Activated T-cell treated with anti-CD3 and anti-CD28 coated beads, Interleukin-2, amount 50 U/mL, for 72 hours (primary cell): ENCODE data around the gene IFIT2. TPM values are rescaled to one million over a fixed set of nuclear protein-coding genes. Genes with fewer than 3 reads are reported as not detected.
"Not testable (repeated sequence)": the region's sequence is repeated elsewhere in the genome, so short reads cannot be mapped to it uniquely, and the experiment has no call there.

ENCODE experiments used
- ATAC-seq, 2 donors: fragments of 150-1000 bp; cut with Tn5 transposase; replicated peaks in 1 of 2; 2 replicates each; pipeline ENCODE4 v1.10.0; 2021; ENCODE audit warnings: moderate library complexity in 2 of 2, mild to moderate bottlenecking in 1 of 2
- DNase-seq, 2 donors: peaks; one replicate each; pipeline ENCODE4 v3.0.0; 2021 to 2022; ENCODE audit warnings: mixed read lengths in 1 of 2
- H3K27ac Mint-ChIP-seq: one replicate; pipeline ENCODE4 v1.8.0; 2022; ENCODE audit warnings: mild to moderate bottlenecking, moderate library complexity, mixed read lengths
- H3K27me3 Mint-ChIP-seq: one replicate; pipeline ENCODE4 v1.8.0; 2022; ENCODE audit warnings: low read depth, mixed read lengths
- H3K36me3 Mint-ChIP-seq, 2 donors: one replicate each; pipeline ENCODE4 v1.8.0; 2022; ENCODE audit warnings: mixed read lengths in 2 of 2, mild to moderate bottlenecking in 1 of 2; ENCODE audit not compliant: insufficient read depth in 2 of 2
- H3K4me1 Mint-ChIP-seq: one replicate; pipeline ENCODE4 v1.8.0; 2022; ENCODE audit warnings: low read depth, mixed read lengths
- H3K4me3 Mint-ChIP-seq, 2 donors: one replicate each; pipeline ENCODE4 v1.8.0; 2022; ENCODE audit warnings: mild to moderate bottlenecking in 2 of 2, mixed read lengths in 2 of 2, moderate library complexity in 2 of 2
- H3K9me3 Mint-ChIP-seq, 2 donors: one replicate each; pipeline ENCODE4 v1.8.0; 2022; ENCODE audit warnings: mixed read lengths in 2 of 2
- total RNA-seq, 2 donors: library from RNA; stranded (reverse); gene quantifications; one replicate each; pipeline ENCODE4 v1.2.3, GENCODE V29; 2022

The IFIT2 gene
- total RNA-seq, 2 donors from 2014 or later, result 10.8 to 36.0 TPM

GRCh38 chr10:89284711-89285110 lies 17.1 kb upstream of the IFIT2 start:
- not testable (repeated sequence) for H3K27me3 Mint-ChIP-seq, H3K4me1 Mint-ChIP-seq, ATAC-seq, DNase-seq, H3K4me3 Mint-ChIP-seq, H3K9me3 Mint-ChIP-seq, H3K27ac Mint-ChIP-seq, H3K36me3 Mint-ChIP-seq

- H3K27ac Mint-ChIP-seq, result peak overlapping the region; percentile 13
- not testable (repeated sequence) for H3K4me1 Mint-ChIP-seq, ATAC-seq, H3K4me3 Mint-ChIP-seq, H3K27me3 Mint-ChIP-seq, H3K9me3 Mint-ChIP-seq, DNase-seq, H3K36me3 Mint-ChIP-seq
Measured at GRCh38 chr10:89285303-89285702, 16.5 kb upstream of the IFIT2 start.

GRCh38 chr10:89294721-89295239 lies 7.1 kb upstream of the IFIT2 start:
- DNase-seq (no peak), ATAC-seq (no peak)
- Mint-ChIP-seq H3K27ac (no peak overlapping the region), H3K4me1 (peaks cover 6% of the 10 kb centered on the region), H3K36me3 (peaks cover 6 to 8% of the 10 kb centered on the region in 2 donors), H3K9me3 (peaks cover 1 to 3% of the 10 kb centered on the region in 2 donors), H3K4me3 (no peak overlapping the region), H3K27me3 (no peaks in the 10 kb centered on the region)

GRCh38 chr10:89295597-89295996 lies 6.2 kb upstream of the IFIT2 start:
- H3K27ac Mint-ChIP-seq, result no peak overlapping the region
- H3K4me1 Mint-ChIP-seq, result peaks cover 6% of the 10 kb centered on the region
- DNase-seq, result no peak
- peak overlapping the region in 1 of 2 donors; percentile 43 for H3K4me3 Mint-ChIP-seq
- H3K36me3 Mint-ChIP-seq, result peaks cover 6 to 8% of the 10 kb centered on the region in 2 donors
- peak; percentile 57 to 69 for ATAC-seq
- no peaks in the 10 kb centered on the region for H3K27me3 Mint-ChIP-seq
- H3K9me3 Mint-ChIP-seq, result peaks cover 1 to 3% of the 10 kb centered on the region in 2 donors

- DNase-seq (no peak), ATAC-seq (no peak)
- no peak overlapping the region for H3K4me3 Mint-ChIP-seq
- peaks cover 1 to 3% of the 10 kb centered on the region in 2 donors for H3K9me3 Mint-ChIP-seq
- H3K4me1 Mint-ChIP-seq, result peaks cover 13% of the 10 kb centered on the region
- H3K27me3 Mint-ChIP-seq, result no peaks in the 10 kb centered on the region
- H3K36me3 Mint-ChIP-seq, result peaks cover 6 to 8% of the 10 kb centered on the region in 2 donors
- peak overlapping the region; percentile 46 for H3K27ac Mint-ChIP-seq
Measured at GRCh38 chr10:89296220-89296648, 5.6 kb upstream of the IFIT2 start.

- Mint-ChIP-seq H3K4me1 (peaks cover 21% of the 10 kb centered on the region), H3K4me3 (no peak overlapping the region), H3K27ac (no peak overlapping the region), H3K36me3 (peaks cover 6 to 8% of the 10 kb centered on the region in 2 donors), H3K9me3 (peaks cover 1 to 3% of the 10 kb centered on the region in 2 donors), H3K27me3 (no peaks in the 10 kb centered on the region)
- DNase-seq (no peak), ATAC-seq (no peak)
Measured at GRCh38 chr10:89297356-89297755, 4.5 kb upstream of the IFIT2 start.

- DNase-seq (no peak), ATAC-seq (no peak)
- peaks cover 26% of the 10 kb centered on the region for H3K4me1 Mint-ChIP-seq
- peaks cover 6 to 8% of the 10 kb centered on the region in 2 donors for H3K36me3 Mint-ChIP-seq
- H3K9me3 Mint-ChIP-seq, result peaks cover 1 to 3% of the 10 kb centered on the region in 2 donors
- H3K27ac Mint-ChIP-seq, result no peak overlapping the region
- H3K4me3 Mint-ChIP-seq, result no peak overlapping the region
- no peaks in the 10 kb centered on the region for H3K27me3 Mint-ChIP-seq
Measured at GRCh38 chr10:89297791-89298190, 4.1 kb upstream of the IFIT2 start.

- H3K27ac Mint-ChIP-seq, result no peak overlapping the region
- H3K27me3 Mint-ChIP-seq, result no peaks in the 10 kb centered on the region
- DNase-seq (no peak), ATAC-seq (no peak)
- H3K4me1 Mint-ChIP-seq, result peaks cover 38% of the 10 kb centered on the region
- H3K4me3 Mint-ChIP-seq, result no peak overlapping the region
- H3K36me3 Mint-ChIP-seq, result peaks cover 6 to 8% of the 10 kb centered on the region in 2 donors
- peaks cover 1 to 3% of the 10 kb centered on the region in 2 donors for H3K9me3 Mint-ChIP-seq
Measured at GRCh38 chr10:89299031-89299430, 2.8 kb upstream of the IFIT2 start.

- DNase-seq, result no peak
- H3K27me3 Mint-ChIP-seq, result no peaks in the 10 kb centered on the region
- H3K4me3 Mint-ChIP-seq, result peak overlapping the region; percentile 69 to 90
- peaks cover 7 to 10% of the 10 kb centered on the region in 2 donors for H3K36me3 Mint-ChIP-seq
- ATAC-seq, result peak; percentile 32 to 52
- H3K27ac Mint-ChIP-seq, result peak overlapping the region; percentile 94
- peaks cover 35% of the 10 kb centered on the region for H3K4me1 Mint-ChIP-seq
- H3K9me3 Mint-ChIP-seq, result peaks cover 1 to 4% of the 10 kb centered on the region in 2 donors
Measured at GRCh38 chr10:89301232-89301631, 614 bp upstream of the IFIT2 start.

- H3K9me3 Mint-ChIP-seq, result peaks cover 1 to 4% of the 10 kb centered on the region in 2 donors
- peaks cover 35% of the 10 kb centered on the region for H3K4me1 Mint-ChIP-seq
- ATAC-seq (no peak), DNase-seq (no peak)
- peaks cover 7 to 11% of the 10 kb centered on the region in 2 donors for H3K36me3 Mint-ChIP-seq
- peak overlapping the region; percentile 69 to 90 for H3K4me3 Mint-ChIP-seq
- H3K27ac Mint-ChIP-seq, result peak overlapping the region; percentile 10
- H3K27me3 Mint-ChIP-seq, result no peaks in the 10 kb centered on the region
Measured at GRCh38 chr10:89302625-89303024, 779 bp downstream of the IFIT2 start.

GRCh38 chr10:89303161-89303560 lies 1.3 kb downstream of the IFIT2 start:
- Mint-ChIP-seq H3K36me3 (peaks cover 10 to 11% of the 10 kb centered on the region in 2 donors), H3K9me3 (peaks cover 4 to 6% of the 10 kb centered on the region in 2 donors), H3K4me1 (peaks cover 35% of the 10 kb centered on the region), H3K4me3 (peak overlapping the region; percentile 69 to 90), H3K27me3 (no peaks in the 10 kb centered on the region), H3K27ac (peak overlapping the region; percentile 10)
- DNase-seq, result no peak
- no peak for ATAC-seq

- peaks cover 35% of the 10 kb centered on the region for H3K4me1 Mint-ChIP-seq
- ATAC-seq (no peak), DNase-seq (no peak)
- H3K27ac Mint-ChIP-seq, result no peak overlapping the region
- no peaks in the 10 kb centered on the region for H3K27me3 Mint-ChIP-seq
- H3K9me3 Mint-ChIP-seq, result peaks cover 4% of the 10 kb centered on the region in 2 donors
- H3K36me3 Mint-ChIP-seq, result peaks cover 7% of the 10 kb centered on the region in 2 donors
- peak overlapping the region in 1 of 2 donors; percentile 21 for H3K4me3 Mint-ChIP-seq
Measured at GRCh38 chr10:89304026-89304425, 2.2 kb downstream of the IFIT2 start.

- DNase-seq, result no peak
- Mint-ChIP-seq H3K27me3 (no peaks in the 10 kb centered on the region), H3K27ac (no peak overlapping the region), H3K4me1 (peaks cover 35% of the 10 kb centered on the region), H3K36me3 (peaks cover 3 to 4% of the 10 kb centered on the region in 2 donors), H3K9me3 (peaks cover 4 to 5% of the 10 kb centered on the region in 2 donors), H3K4me3 (no peak overlapping the region)
- ATAC-seq, result no peak
Measured at GRCh38 chr10:89304446-89304845, 2.6 kb downstream of the IFIT2 start.

- peaks cover 3 to 4% of the 10 kb centered on the region in 2 donors for H3K36me3 Mint-ChIP-seq
- no peak overlapping the region for H3K4me3 Mint-ChIP-seq
Measured at GRCh38 chr10:89304925-89305324, 3.1 kb downstream of the IFIT2 start.

More at GRCh38 chr10:89304925-89305324, 3.1 kb downstream of the IFIT2 start:
- no peak for DNase-seq
- Mint-ChIP-seq H3K27me3 (no peaks in the 10 kb centered on the region), H3K9me3 (peaks cover 4 to 5% of the 10 kb centered on the region in 2 donors), H3K27ac (peak overlapping the region; percentile 18), H3K4me1 (peaks cover 35% of the 10 kb centered on the region)
- no peak for ATAC-seq
